AG20443 (cell line): ENCODE results near the gene C10orf90.
"Not testable (repeated sequence)": the region's sequence is repeated elsewhere in the genome, so short reads cannot be mapped to it uniquely, and the experiment has no call there.

ENCODE experiments used
- DNase-seq: peaks from one replicate; pipeline ENCODE4 v3.0.0; 2012; ENCODE audit warnings: low spot score, mixed read lengths

C10orf90 gene

DNA sequence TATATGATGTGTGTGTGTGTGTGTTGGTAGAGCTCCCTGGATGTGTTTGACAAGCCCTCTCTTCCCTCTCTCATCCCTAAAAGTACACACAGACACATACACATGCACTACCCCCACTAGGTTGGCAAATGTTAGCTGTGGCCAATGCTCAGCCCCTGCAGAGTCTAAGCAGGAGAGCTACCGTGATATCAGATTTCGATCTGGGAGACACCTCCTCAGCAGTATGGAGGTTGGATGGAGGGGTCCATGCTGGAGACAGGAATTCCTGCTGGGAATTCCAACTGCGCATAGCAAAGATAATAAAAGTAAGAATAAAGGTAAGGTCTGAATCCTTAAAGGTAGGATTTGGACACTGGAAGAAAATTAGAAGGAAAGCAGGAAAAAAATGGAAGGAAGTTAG lies 85.7 kb downstream of the C10orf90 start:
- no peak for DNase-seq

DNA sequence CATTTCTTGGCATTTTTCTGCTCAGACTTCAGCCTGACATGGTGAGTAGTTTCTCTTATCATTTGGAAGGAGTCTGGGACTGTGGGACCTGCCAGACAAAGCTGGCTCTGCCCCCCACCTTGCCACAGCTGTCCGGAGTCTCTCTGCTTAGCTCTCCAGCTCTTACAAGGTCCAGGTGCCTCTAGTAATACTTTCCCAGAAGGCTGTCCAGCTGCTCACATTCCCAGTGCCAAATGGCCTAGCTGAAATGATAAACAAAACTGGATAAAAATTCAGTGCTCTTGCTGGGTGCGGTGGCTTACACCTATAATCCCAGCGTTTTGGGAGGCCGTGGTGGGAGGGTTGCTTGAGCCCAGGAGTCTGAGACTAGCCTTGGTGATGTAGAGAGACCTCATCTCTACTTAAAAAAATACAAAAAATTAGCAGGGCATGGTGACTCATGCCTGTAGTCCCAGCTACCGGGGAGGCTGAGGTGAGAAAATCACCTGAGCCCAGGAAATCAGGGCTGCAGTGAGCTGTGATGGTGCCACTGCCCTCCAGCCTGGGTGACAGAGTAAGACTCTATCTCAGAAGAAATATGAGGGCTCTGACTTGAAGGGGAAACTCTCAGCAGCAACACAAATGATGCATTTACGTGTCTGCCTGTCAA lies 86.8 kb downstream of the C10orf90 start:
- no peak for DNase-seq

DNA sequence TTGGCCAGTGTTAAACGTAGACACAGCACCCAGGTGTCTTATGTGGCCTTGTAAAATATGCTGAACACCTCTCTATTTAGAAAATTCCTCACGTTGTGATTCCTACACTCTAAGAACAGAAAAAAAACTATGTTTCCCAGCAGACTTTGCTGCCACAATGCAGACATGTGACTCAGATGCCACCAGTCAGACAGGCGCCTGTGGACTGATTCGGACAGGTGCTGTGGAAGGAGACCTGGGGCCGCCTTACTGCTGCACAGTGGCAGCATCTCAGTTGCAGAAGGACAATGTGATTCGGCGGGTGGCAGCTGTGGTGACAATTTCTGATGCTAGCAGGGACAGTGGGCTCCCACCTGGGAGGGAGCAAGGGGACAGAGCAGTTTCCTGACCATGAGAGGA lies 88.8 kb downstream of the C10orf90 start:
- DNase-seq: no peak

DNA sequence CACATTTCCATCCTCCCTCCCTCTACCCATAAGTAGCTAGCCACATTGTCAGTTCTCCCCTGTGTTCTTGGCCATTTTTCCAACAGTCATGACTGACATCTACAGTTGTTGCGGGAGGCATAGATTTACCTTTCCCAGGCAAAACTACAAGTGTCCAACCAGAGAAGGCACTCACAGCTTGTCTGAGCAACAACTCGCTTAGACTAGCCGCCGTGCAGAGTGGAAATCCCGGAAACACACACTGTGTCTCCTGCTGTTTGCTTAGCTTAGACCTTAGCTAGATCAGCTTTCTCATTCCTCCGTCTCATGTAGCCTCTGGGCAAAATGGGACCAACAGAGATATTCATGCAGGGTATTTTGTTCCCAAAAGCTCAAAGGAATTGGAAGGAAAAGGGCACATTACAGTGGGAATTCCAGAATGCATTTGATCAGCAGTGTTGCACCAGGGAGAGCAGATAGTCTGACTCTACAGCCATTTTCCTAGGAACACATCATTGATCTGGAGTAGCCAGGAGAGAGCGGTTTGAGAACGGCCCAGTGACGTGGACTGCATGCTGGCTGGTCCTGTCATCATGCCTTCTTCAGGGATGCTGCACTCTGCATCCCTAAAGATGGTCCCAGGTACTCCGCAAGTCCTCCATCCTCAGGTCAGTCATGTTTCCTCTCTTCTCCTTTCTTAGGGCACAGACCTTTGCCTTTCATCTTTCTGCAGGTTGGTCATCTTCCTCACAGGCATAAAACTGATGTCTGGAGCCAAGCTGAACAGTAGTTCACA lies 89.4 kb downstream of the C10orf90 start:
- DNase-seq: no peak

- no peak for DNase-seq
Observed at GRCh38 chr10:126576336-126576735, 94.2 kb downstream of the C10orf90 start.

GRCh38 chr10:126570621-126571602 lies 99.6 kb downstream of the C10orf90 start:
- DNase-seq: peak; percentile 39

GRCh38 chr10:126570245-126570570 lies 100.3 kb downstream of the C10orf90 start:
- DNase-seq: no peak

- peak; percentile 77 for DNase-seq
Observed at GRCh38 chr10:126569513-126570244, 100.8 kb downstream of the C10orf90 start.

DNA sequence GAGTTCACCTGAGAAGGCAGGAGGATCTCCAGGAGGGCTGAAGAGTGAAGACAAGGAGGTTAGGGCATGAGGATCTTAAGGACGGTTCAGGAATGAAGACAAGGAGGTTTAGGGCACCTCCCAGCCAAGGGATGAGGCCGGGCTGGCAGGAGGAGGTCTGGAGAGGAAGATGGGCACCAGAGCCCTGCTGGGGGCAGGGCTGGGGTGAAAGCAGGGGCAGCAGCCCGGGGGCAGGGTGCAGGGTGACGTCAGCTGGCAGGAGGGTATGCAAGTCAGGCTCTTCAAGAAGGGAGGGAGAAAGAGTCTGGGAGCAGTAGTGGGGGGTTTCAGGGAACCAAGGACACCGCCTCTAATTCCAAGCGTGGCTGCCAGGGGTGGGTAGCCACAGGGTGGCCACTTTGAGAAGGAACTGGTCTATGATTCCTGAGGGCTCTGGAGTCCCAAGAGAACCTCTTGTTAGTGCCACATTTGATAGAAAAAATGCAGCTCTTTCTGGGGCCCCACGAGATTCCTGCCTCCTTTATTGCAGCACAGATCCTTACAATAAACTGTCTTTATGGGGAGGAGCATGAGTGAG lies 101.6 kb downstream of the C10orf90 start:
- DNase-seq: no peak

GRCh38 chr10:126565871-126566270 lies 104.6 kb downstream of the C10orf90 start:
- DNase-seq: no peak

DNA sequence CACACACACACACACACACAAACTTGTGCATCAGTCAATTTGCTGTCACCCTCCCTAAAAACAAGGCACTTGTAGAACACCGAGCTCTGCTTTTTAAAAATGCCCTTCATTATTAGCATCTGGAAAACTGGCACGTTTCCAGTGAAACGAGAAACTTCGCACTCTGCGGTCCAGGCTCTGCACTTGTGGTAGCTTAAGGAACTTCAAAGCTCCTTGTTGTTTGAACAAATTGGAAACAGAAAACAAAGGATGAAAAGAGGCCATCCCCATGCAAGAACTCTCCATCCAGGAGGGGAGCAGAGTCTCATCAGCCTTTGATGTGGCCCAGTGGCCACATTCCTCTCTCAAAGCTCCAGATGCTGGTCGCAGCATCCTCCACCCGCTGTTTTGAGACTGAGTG lies 105.1 kb downstream of the C10orf90 start:
- DNase-seq: no peak

DNA sequence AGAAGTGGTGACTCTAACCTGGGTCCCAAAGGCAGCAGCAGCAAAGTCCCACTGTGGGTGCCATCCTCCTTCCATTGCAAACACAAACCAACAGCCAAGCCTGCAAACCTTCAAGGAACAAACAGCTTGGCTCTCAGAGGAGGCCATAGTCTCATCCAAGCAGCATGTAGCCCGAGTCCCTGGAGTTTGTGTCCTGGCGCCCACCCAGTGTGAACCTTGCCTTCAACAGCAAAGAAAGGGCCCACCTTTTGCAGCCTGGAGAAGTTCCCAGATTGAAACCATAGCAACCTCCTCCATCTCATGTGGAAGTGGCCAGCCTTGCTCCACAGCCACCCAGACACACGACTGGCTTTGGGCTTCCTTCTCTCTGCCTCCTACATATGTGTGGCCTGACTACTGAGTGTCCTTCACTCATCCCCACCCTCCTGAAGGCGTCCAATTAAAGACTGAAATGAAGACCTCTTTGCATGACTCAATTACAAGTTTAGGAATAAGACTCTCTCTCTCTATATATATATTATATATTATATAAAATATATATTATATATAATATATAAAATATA lies 106.1 kb downstream of the C10orf90 start:
- no peak for DNase-seq

GRCh38 chr10:126563361-126563760 lies 107.1 kb downstream of the C10orf90 start:
- DNase-seq: no peak

- DNase-seq: peak; percentile 45
Observed at GRCh38 chr10:126561921-126562680, 108.4 kb downstream of the C10orf90 start.

- DNase-seq: peak; percentile 36
Observed at GRCh38 chr10:126561294-126561920, 109.1 kb downstream of the C10orf90 start.

- DNase-seq: no peak
Observed at GRCh38 chr10:126558881-126559280, 111.6 kb downstream of the C10orf90 start.

GRCh38 chr10:126551202-126551601 lies 119.3 kb downstream of the C10orf90 start:
- no peak for DNase-seq

- not testable (repeated sequence) for DNase-seq
Observed at GRCh38 chr10:126550586-126550985, 119.9 kb downstream of the C10orf90 start.

GRCh38 chr10:126549344-126549743 lies 121.1 kb downstream of the C10orf90 start:
- DNase-seq: no peak

DNA sequence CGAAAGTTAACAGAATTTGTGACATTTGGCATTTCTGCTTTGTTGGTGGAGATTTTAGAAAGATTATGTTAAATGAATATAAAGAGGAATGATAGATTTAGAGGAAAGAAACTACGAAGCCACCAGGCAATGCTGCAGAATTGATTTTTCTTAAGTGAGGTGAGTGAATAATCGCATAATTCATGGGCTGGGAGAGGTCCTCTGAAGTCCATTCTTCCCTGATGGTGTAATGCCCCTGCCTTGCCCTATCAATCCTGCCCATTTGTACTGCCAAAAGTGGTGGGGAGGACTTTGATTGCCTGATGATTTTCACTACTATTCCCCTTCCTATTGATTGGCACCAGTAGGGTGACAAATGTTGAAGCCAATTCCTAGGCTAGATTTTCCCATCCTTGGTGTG lies 125.9 kb downstream of the C10orf90 start:
- no peak for DNase-seq
